A172 (cell line): ENCODE data around the gene SFXN5. TPM values are rescaled to one million over a fixed set of nuclear protein-coding genes. Genes with fewer than 3 reads are reported as not detected.

Experiments used
- DNase-seq: peaks from one replicate; pipeline ENCODE4 v3.0.0-alpha.2; 2015; ENCODE audit warnings: low spot score
- total RNA-seq: library from RNA; depleted of rRNA; stranded (reverse); fragments of >200 nt; shearing (Covaris generic); gene quantifications from 2 replicates; pipeline ENCODE4 v1.2.3, GENCODE V29; 2014

SFXN5 gene
- total RNA-seq, 1 experiment from 2014 or later: 33.4 TPM

DNA sequence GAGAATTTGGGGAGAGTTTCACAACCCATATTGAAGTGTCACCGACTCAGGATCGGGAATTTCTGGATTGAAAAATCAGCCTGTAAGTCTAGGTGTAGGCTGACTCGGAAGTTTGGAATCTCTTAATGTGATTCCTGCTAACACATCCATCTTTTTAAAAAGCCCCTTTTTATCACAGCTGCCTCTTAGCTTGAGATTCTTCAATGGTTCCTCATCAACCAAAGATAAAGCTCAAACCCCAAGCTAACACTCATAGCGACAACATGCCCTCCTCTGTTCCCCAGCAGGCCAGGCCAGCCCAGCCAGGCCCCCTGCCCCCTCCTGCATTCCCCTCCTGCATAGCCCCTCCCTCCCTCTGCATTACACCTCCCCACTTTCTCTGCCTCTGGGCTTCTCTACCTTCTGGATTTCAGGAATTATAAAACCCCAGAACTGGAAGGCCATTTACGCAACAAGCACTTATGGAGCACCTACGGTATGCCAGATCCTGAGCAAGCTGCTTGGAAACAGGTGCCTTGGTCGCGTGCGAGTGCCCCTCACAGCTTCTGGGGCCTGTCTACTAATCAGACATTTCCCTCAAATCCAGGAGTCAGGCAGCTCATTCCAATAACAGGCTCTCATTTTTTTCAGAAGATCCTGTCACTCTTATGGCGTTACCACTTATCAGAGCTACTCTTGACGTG is 90.8 kb downstream of the SFXN5 start:
- DNase-seq: peak; percentile 83

DNA sequence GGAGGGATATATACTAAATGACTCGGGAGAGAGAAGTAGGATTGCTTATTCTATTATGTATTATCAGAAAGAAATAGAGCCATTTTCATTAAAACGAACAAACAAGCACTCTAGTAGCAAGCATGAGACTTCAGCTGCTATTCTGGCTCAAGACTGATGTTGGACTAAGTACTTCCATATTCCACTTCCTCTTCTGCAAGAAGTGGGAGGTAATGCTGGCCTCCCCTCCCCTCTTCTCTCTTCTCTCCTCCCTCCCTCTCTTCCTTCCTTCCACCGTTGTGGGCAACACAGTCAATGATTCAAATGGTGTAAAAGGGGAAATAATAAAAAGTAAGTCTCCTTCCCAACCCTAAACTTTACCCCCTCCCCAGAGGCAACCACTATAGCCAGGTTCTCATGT is 91.6 kb downstream of the SFXN5 start:
- no peak for DNase-seq

DNA sequence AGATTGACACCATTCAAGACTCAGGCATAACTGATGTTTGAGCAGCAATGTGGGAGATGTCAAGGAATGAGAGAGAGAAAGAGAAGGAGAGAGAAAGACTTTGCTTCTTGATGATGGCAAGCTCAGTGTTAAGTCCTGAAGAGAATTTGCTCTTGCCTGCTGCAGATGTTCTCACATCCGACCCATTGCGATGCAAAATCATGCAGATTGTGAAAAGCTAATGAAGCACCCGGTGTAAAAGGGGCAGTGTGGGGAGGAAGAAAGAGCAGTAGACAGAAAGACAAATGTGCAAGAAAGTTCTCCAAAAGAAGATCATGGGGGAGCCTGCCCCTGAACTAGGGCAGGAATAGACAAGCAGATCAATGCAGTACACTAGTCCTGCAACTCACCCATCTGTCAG is 96.5 kb downstream of the SFXN5 start:
- no peak for DNase-seq

DNA sequence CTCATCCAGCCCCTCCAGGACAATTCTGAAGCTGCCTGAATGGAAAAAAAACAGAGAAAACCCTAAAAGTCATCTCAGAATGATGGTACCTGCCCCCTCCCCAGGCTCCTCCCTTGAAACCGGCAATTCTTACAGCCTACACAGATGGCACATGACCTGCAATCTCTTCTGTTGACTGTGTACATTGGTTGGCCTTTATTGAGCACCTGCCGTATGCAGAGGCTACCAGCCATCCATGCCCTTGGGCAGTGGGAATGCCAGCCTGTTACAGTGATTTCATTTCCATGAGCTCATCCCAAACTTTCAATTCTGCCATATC is 97.1 kb downstream of the SFXN5 start:
- DNase-seq: no peak

DNA sequence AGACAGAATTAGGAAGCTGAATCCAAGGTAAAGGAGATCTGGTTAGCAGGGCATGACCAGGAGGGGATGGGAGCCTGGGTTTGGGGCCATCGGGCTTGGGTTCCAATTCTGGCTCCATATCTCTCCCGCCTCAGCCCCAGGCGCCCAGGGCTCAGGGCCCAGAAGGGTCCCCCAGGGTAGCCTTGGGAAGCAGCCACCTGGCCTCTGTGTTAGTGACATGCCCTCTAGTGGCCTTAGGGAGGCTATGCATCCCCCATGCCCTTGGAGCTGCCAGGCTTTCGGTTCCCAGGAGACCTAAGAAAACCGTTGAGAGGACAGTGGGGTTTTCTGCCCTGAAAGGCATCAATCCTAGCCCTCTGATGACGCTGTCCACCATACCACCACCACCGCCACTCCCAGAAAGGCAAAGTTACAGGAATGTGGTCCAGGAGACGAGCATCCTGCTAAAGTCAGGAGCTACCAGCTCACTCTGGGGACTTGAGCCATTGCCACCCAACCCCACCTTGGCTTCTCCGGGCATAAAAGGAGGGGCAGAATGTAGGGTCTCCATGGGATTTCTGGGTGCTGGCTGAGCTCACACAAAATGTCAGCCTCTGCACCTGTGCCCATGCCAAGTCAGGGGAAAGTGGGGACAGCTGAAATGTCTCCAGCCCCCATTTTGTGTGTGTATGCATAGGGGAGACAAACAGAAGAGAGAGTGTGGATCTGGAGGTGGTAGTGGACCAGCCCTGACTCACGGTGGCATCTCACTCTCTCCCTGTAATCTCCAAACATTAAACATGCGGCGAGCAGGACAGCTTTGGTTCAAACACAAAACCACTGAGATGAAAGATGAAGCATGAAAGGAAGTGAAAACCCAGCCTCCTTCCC is 97.7 kb downstream of the SFXN5 start:
- peak; percentile 50 for DNase-seq

DNA sequence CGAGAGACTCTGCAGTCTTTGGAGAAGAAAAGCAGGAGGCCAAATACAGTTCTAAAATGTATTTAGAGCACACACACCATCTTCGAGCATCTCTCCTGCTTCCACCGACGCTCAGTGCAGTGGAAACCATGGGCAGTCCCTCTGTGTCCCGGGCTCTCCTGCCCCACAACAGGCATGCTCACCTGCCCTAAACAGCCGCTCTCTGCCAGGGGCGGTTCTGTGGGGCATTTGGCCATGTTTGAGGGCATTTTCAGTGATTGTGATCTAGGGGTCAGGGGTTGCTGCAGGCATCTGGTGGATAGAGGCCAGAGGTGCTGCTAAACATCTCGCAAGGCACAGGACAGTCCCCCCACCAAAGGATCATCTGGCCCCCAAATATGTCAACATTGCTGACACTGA is 98.4 kb downstream of the SFXN5 start:
- no peak for DNase-seq

DNA sequence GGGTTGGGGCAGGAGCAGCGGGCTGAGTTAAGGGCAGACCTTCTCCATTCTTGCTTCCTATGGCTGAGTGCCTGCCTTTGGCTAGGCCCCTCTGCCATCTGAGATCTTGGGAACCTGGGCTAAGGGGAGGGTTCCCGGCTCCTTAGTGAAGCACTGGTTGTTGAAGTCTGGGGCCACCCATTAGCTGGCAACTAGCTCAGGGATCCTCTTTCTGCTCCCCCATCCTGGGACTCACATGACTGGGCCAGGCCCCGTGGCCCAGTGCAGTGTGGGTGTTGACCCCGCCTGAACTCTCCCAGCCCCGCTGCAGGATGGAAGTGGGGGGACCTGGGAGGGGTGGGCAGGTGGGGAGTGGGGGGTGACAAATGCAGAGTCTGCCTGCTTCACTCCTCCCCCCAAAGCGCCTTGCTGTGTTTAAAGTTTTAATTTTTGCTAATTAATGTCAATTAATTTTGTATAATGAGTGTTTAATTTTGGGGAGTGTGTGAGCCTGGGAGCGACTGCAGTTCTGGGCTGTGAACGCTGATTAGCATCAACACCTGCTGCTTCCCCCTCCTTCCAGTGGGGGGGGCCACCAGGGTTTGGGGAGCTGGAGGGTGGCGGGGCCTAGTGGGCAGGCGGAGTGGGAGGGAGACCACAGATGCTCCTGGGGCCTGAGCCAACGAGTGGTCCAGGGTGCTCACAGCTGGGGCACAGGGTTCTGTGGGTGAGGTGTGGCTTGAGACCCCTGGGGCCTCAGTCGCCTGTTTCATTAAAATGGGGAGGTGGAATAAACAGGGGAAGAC is 99.0 kb downstream of the SFXN5 start:
- no peak for DNase-seq

DNA sequence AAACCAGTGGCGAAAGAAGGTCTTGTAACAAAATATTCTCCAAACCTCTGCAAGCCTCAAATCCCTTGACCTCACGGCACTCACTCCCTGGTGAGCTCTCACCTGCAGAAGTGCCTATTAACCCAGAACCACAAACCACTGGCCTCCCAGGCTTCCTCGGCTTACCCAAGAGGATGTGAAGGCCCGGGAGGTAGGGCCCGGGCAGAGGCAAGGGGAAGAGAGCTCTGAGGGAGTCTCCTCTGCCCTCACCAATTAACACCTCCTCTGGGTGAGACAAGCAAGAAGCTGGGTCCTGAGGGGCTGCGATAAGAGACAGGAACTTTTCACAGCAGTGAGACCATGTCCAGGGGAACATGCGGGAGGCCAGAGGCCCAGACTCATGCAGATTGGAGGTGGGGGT is 100.5 kb downstream of the SFXN5 start:
- no peak for DNase-seq

DNA sequence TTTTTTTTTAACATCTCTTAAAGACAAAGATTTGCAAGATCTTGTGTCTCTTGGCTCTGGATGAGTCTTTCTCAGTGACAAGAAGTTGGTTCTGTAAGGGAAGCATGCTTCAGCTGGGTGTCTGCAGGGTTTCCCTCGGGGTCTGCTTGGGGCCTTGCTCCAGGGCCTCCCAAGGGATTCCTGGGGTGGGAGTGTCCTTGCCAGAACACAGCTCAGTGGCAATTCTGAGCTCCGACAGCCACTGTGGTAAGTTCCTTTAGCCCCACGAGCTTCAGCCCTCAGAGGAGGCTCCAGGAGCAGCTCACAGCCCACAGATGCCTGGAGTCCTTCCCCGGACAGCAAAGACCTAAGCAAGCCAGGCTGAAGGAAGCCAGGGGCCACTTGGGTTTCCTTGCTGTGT is 101.8 kb downstream of the SFXN5 start:
- DNase-seq: no peak

DNA sequence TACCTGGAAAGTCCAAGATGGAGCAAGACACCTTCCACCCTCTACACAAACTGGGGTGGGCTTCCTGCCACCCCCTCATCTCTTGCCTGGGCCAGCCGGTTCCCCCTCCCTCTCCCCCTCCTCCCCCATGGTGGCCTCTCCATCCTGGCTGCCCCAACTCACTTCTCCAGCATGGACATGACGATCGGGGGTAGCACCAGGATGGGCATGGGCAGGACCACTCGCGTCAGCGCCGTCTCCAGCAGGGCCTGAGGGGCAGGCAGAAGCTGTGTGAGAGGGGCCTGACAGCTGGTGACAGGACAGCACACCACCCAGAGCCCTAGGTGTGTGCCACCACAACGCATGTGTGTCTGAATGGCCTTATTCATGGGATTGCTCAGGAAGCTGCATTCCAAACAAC is 103.2 kb downstream of the SFXN5 start:
- no peak for DNase-seq

DNA sequence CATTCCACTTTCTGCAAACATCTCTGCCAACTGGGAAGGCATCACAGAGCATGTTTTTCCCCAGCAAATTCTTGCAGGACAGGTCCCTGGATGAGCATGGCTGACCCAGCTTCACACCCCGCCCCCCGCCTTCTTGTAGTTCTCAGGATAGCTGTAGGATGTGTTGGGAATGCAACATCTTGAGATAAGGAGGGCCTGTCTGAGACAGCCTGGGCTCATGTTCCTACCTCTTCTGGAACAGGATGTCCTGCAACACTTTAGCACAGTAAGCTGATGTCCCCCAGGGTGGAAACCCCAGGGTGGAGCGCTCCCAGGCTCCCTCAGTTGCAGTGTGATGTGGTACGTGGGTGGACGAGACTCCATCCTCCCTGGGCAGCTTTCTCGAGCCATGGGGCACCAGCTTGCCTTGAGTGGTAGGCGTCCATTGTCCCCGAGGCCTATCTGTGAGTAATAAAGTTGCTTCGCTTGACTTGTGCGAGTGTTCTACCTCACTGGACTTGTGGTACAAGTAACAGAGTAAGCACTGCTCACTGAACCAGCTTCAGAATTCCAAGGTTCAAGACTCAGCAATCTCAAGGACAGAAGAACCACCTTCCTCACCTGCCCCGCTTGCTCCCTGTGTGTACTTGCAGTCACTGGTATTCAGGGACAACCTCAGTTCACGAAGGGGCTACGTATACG is 105.6 kb downstream of the SFXN5 start:
- no peak for DNase-seq

DNA sequence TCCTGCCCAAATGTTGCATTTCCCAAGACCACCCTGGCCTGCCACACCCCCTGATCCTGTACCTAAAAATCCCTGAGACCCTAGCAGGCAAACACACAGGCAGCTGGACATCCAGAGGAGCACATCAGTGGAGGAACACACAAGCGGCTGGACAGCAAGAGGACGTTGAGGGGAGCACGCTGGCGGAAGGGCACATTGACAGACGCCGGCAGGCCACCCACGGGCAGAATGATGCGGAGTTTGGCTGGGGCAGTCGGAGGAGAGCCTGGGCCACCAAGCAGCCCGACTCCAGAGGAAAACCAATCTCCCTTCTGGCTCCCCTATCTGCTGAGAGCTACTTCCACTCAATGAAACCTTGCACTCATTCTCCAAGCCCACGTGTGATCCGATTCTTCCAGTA is 106.5 kb downstream of the SFXN5 start:
- DNase-seq: no peak

DNA sequence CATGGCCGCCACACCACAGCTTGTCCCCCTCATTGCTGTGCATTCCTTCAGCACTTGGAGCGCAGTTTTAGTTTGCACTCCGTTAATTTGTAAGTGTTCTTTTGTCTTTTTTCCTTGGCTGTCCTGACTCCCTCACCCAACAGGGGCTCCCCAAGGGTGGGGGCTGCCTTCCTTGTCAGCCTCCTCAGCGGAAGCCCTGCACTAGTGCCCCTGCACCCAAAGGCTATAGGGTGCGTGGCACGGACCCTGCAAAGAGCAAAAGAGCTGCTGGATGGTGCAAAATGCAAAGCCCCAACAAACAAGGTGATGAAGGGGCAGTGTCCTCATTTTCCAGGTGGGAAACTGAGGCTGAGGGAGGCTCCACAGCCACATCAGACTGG is 107.4 kb downstream of the SFXN5 start:
- no peak for DNase-seq

DNA sequence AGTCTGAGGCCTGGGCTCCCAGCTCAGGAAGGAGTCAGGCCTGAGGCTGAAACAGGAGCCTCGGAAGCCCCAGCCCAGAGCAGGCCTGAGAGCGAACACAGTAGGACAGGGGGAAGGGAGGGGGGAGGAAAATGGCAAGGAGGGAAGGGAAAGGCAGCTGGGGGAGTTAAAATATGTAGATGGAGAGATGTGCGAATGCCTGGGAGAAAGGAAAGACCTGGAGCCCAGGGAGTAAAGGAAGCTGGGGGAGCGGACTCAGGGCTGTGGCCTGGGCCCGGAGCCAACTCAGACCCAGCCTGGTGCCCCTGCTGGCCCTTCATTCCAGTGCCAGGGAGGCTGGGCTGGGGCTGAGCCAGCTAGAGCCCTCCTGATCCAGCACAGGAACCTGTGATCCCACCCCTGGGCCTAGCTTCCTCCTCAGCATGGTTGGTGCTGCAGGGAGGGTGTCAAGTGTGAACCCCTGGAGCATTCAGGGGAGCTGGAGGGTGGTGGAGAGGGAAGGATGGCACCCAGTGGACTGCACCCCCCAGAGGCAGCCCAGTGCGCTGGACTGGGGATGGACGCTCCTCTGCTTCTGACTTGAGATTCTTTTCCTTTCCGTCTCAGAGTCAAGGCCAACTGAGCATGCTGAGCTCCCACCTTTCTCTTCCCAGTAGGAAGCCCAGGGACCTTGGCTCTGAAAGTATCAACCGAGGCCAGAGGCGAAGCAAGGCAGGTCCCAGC is 107.9 kb downstream of the SFXN5 start:
- DNase-seq: no peak

DNA sequence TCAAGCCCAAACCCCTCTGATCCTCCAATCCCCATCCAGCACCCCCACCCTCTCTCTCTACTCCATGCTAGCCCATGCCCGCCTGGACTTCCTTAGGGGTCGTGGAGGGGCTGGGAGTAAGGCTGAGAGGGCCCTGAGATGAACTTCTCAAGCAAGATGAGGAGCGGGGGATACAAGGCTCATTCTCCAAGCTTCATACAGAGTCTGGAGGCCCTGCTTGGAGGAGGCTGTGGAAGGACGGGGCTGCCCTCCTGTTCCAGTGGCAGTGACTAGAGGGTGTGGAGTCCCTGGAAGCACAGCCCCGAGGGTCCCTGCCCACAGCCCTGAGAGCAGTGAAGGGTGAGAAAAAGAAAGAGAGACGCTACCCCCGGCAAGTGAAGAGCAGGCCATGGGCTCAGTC is 108.6 kb downstream of the SFXN5 start:
- no peak for DNase-seq

DNA sequence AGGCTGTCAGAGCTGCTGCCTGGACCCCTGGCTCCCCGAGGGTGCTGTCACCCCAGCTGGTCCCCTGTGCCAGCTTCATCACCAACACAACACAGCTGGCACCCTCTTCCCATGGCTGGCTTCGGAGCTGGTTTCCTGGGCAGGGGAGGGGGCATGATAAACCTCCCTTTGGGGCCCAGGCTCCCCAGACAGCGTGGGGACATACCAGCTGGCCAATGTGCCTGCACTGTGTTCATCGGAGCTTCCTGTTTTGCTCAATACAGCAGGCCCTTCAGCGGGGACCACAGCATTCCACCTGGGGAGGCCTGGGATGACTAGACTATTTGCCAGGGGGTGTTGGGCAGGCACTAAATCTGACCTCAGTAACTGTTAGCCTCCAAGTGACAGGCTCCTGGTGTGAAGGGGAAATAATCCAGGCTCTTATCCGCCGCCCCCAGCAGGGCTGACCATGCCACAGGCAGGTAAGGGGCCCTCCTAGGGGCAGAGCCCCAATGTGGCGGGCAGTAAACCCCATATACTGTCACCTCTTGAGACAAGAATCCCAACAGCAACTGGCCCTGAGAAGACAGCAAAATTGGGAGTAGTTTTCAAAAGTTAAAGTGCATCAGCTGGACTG is 109.6 kb downstream of the SFXN5 start:
- no peak for DNase-seq

DNA sequence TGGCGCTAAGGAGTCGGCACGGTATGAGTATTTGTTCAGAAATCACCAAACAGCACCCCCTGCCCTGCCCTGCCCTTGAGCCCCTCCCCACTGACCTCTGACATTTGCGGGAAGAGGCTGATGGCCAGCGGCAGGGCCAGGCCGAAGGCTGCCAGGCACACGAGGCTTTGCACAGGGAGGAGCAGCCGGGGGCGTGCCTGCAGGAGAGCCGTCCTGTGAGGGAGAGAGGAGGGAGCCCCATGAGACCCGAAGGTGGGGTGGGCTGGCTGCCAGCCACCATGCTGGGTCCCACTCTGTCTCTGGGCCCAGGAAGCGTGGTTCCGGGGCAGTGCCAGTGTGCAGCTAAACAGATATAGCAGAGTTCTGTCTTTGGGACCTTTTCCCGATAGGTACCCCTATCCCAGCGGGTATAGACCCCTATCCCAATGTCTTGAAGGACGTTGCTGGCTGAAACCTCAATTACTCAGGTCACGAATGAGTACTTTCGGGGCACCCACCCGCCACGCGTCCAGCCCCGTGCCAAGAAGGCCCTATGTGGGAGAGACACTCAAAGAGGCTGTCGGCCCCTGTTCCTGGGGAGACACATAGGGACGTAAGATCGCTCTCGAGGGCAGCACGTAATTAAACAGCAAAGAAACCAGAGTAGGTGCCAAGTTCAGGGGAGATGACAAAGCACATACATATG is 110.3 kb downstream of the SFXN5 start:
- no peak for DNase-seq

DNA sequence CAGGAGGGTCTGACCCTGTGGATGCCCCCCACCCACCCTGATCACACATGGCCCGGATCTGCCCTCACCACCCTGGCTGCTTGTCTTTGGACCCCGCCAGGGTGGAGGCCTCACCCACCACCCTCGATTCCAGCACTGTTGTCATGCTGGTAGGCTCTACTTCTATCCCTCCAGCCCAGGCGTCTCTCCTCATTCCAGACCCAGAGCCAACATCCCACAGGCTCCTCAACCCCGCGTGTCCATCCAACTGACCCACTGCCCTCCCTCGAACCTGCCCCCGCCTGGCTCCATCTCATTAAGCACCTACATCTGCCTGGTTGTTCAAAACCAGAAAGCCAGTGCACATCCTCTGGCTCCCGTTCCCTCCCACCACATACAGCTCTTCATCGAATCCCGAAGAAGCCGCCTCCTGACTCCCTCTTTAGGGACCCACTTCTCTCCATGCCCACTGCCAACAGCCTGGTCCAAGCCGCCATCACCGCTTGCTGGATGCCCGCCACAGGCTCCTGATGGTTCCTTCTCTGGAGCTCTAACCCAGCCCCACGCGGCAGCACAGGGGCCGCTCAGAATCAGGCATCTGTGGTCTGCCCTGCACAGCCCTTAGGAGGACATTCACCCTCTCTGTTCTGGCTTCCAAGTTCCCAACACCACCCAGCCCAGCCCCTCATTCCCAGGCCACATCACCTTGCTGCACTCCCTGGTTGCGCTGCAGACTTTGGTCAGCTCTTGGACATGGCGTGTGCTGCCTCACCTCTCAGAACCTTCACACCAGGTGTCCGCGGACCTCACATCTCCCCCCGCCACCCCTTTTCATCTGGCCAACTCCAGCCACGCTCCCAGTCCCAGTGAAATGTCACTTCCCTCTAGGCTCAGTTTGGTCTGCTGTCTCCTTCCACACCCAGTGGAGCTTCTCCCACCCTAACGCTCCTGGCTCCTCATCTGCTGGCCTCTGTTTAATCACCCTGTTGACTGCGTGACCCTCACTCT is 111.2 kb downstream of the SFXN5 start:
- no peak for DNase-seq

DNA sequence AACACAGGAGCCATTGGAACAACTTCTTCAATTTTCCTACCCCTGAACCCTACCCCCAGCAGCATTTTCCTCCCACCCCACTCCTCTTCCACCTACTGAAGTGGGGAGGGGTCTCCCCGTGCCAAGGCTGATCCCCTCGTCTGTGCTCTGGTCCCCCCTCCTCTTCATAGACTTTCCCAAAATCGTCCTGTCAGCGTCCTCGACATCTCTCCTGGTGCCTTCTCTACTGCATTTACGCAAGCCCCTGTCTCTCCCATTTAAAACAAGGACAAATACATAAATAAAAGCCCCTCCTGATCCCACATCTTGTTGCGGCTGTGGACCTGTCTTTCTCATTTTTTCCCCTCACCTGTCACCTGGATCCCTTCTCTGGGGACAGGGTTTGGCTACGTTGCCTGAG is 112.0 kb downstream of the SFXN5 start:
- no peak for DNase-seq
